Gastrocnemius medialis (tissue), 4 donors: Measurements from ENCODE around the gene CCRL2.

ENCODE experiments used
- CTCF ChIP-seq, 5 experiments: fragments of 450-650 bp in 3 of 5; fragments of 200-600 bp in 2 of 5; sonication (generic) in 2 of 5; IDR thresholded peaks in 4 of 5; conservative IDR thresholded peaks in 1 of 5; 1 replicate in 4 of 5; 2 replicates in 1 of 5; pipeline ENCODE4 v1.5.1; 2016 to 2019; ENCODE audit warnings: antibody characterized with exemption in 5 of 5, mild to moderate bottlenecking in 3 of 5, moderate library complexity in 3 of 5
- POLR2A ChIP-seq, 2 donors: fragments of 450-650 bp; IDR thresholded peaks; one replicate each; pipeline ENCODE4 v1.6.1; 2017; ENCODE audit warnings: antibody characterized with exemption in 2 of 2, mild to moderate bottlenecking in 2 of 2, moderate library complexity in 2 of 2

- TF ChIP-seq CTCF (IDR thresholded peaks at IDR 0.05 in 4 of 5, conservative IDR thresholded peaks at IDR 0.05 in 1 of 5) (no peak), POLR2A (IDR thresholded peaks at IDR 0.05) (no peak)
Observed at GRCh38 chr3:46456118-46456517, 49.1 kb downstream of the CCRL2 start.
